ENCODE measurements around the gene IGF1R.

DNA sequence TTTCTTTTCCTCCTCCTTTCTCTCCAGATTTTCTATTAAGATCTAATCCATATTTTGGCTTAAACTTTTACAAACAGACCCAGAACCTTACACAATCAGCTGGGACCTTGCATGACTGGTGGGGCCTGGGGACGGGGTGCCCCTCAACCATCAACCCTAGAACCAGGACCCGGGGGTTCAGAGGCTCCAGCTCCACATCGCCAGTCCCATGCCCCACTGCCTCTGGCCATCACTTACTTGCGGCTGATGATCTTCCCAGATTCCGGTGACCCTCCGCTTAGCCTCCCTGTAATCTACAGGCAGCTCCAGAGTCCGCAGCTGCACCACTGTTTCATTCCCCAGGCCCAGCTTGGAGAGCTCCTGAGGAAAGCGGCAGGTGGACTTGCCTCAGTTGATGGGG, 322.5 kb downstream of the IGF1R start:
- TF ChIP-seq CTCF (IDR thresholded peaks at IDR 0.05) (no peak), POLR2A (IDR thresholded peaks at IDR 0.05) (no peak)
